HG02973 (cell line): ENCODE measurements around the gene ADIPOR2.
"Not testable (repeated sequence)": the region's sequence is repeated elsewhere in the genome, so short reads cannot be mapped to it uniquely, and the experiment has no call there.

Source experiments
- ATAC-seq: cut with Tn5 transposase; IDR thresholded peaks from one replicate; pipeline ENCODE4 v1.9.1; 2021; ENCODE audit warnings: moderate library complexity; ENCODE audit not compliant: unreplicated experiment

ADIPOR2 gene

DNA sequence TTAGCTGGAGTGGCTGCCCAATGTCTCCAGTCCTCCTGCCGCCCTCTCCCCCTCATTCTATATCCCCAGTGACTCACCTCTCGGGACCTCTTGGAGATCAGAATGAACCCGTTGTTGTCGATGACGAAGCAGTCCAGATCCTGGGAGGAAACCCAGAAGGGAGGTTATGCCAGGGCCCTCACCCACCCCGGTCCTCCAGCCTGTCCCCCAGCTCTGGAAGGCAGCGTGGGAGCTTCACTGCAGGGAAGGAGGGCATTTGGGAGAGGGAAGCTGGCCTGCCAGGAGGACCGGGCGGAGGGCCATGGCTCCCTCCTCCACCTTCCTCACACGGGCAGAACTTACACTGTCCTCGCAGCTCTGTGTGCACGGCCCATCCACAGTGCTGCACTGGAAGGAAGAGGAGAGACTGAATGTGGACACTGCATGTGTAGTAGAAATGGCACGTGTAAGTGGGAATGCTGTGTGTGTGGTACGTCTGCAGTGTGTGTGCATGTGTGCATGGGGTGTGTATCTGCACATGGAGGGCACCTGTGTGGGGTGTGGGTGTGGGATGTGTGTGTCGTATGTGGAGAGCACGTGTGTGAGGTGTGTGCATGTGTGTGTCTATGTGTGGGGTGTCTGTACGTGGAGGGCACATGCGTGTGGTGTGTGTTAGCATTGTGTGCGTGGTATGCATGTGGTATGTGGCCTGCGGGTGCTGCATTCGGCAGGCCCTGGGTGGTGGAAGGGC, 119.5 kb downstream of the ADIPOR2 start:
- ATAC-seq, result no peak

- no peak for ATAC-seq
These were observed 120.0 kb downstream of the ADIPOR2 start for GRCh38 chr12:1810931-1811280.

DNA sequence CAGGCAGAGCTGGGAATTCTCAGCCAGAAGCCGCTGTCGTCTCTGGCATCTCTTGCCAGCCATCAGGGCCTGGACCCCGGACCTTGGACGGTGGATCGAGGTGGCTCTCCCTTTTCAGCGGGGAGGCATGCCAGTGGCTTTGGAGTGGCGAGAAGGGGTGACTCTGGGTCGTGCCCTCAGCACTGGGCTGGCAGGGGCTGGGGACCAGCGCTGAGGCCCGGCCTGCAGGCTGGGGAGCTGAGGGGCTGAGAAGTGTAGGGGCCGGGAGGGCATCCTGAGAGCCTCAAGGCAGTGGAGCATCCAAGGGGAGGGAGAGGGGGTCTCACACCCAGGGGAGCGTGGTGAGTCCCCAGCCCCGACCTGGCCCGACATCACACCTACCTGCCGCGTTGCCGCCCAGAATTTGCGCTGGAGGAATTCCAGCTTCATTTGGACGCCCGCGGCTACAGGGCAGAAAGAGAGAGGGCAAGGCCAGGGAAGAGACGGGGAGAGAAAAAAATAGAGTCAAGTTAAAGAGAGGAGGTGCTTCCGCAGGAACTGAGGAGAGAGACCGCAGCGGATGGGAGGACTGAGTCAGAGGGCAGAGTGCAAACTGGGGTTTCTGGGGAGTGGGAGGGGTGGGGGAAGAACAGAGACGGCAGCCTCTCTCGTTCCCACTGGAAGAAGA, 120.5 kb downstream of the ADIPOR2 start:
- no peak for ATAC-seq

GRCh38 chr12:1811948-1812291, 121.0 kb downstream of the ADIPOR2 start:
- ATAC-seq, result no peak

DNA sequence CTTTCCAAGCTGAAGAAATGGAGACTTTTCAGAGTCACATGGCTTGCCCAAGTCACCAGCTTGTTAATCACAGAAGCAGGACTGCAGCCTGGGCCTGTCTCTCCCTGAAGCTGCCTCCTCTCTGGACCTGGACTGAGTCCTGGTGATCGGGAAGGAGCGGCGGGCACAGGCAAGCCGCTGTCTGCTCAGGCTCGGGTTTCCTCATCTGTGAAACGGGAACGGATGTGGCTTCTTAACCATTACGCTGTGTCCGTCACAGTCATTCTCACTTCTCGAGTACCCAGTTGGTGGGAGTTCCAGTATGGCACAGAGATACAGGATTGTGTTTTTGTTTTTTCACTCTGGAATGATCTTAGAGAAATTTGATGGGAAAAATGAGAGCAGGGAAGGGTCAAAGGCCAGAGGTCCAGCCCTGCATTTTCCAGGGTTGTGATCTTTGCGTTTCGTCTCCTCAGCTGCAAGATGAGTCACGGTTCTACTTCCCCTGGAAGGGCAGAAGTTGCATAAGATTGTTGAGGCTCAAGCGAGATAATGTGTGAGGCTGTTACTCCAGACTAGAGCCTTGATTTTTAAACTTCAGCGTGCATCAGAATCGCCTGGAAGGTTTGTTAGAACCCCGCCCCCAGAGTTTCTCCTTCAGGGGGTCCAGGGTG, 121.9 kb downstream of the ADIPOR2 start:
- ATAC-seq, result no peak

- ATAC-seq, result no peak
These were observed 123.4 kb downstream of the ADIPOR2 start for GRCh38 chr12:1814266-1814665.

- no peak for ATAC-seq
These were observed 124.2 kb downstream of the ADIPOR2 start for GRCh38 chr12:1815108-1815507.

DNA sequence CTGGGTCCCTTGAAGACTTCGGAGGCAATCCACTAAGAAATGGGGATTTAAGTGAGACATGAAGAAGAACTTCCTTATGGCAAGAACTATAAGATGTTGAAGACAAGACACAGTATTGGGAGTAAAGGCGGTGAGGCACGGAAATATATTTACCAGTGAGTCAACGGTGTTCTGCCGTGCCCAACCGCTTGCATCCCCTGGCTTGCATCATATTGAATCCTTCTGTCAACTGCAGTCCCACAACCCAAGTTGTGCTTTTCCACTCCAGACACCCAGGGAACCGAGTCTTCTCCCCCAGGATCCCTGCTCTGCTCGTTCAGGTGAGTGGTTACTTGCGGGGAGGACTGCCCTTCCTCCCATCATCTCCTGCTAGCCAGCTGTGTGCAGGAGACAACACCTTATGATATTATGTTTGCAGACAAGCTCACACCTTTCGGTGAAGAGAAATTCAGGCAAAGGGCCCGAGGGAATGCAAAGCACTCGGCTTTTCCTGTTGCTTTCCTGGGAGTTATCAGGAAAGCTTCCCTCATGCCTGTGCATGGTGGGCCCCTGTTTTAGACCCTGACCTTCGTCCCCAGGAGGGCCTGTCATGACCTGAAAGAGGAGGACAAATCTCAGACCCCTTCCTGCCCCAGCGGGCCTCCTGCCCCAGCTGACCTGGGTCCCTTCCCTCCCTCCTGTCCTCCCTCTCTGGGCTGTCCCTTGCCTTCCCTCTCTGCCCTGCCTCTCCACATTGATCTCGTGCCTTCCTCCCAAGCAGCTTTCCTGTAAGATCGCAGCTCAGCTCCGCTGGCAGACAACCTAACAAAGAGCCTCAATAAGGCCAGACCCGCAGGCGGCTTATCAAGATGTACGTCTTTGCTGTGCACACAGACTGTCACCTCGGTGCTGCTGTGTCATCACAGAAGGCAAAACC, 125.2 kb downstream of the ADIPOR2 start:
- no peak for ATAC-seq

GRCh38 chr12:1816730-1817348, 126.0 kb downstream of the ADIPOR2 start:
- no peak for ATAC-seq

GRCh38 chr12:1817928-1818327, 127.1 kb downstream of the ADIPOR2 start:
- not testable (repeated sequence) for ATAC-seq

DNA sequence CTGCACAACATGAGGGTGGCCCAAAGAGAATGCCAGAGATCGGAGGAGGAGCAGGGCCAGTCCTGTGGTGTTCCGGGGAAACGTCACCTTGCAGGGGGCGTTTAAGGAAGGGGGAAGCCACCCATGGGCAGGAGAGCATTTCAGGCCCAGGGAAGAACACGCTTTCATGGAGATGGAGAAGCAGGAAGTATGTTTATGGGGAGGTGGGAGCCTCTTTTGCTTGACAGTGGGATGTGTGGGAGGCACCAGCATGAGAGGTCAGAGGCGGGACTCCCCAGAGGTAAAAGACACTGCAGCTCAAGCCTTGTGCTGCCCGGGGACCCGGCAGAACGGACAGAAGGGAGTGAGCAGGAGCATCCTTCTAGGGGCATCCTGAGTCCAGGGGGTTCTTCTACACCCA, 128.2 kb downstream of the ADIPOR2 start:
- ATAC-seq, result no peak

DNA sequence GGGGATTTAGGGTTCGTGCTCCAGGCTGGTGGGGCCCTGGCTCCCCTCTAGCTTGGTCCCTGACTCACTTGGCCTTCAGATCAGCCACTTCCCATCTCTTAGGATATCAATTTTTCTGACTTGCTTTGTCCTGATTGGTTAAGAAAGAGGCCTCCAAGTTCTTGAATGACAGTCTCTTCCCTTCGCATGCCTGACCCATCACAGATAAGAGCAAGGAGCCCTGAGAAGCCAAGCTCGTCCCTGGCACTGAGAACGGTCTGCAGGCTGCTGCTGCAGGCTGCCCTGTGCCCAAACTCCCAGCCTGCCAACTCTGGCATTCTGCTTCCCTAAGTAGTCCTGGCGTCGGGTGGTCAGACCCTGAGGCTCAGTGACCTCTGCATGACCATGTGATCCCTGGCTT, 128.7 kb downstream of the ADIPOR2 start:
- no peak for ATAC-seq

DNA sequence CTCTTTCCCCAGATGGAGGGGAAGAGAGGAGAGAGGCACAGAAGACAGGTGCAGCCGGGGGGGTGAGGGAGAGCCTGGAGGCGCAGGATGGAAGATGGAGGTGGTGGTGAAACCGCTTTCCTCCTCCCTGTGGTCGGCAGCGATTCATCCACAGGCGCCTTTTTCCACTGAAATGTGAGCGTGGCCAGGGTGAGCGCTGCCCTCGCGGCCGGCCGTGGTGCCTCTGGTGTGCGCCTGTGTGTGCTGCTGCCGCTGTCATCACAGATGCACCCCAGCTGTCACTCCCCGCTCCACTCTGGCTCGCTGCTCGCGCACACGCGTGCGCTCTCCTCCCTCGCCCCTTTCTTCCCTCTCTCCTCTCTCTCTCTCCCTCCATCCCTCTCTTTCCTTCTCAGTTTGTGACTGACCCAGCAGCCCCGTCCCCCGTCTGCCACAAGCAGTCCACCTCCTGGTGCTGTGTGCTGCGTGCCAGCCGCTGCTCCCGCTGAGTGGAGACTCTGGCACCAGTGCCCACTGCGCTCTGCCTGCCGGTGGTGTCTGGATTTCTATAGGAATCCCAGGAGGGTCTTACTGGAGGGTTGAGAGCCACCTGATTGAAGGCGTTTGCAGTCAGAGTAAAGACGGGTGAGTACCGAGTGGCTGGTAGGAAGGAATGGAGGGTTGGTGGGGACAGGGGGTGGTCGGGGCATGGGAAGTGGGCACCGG, 129.5 kb downstream of the ADIPOR2 start, which contains the start of gene LRTM2:
TSS of gene LRTM2 (plus strand) at position 375 of the 705 bp plus-strand sequence. CDS start 7,584 bp downstream, outside the sequence.
- ATAC-seq, result no peak

- ATAC-seq, result no peak
These were observed 130.0 kb downstream of the ADIPOR2 start for GRCh38 chr12:1820896-1821291.

- no peak for ATAC-seq
These were observed 130.9 kb downstream of the ADIPOR2 start for GRCh38 chr12:1821805-1822204.

- ATAC-seq, result no peak
These were observed 131.8 kb downstream of the ADIPOR2 start for GRCh38 chr12:1822699-1823098.

DNA sequence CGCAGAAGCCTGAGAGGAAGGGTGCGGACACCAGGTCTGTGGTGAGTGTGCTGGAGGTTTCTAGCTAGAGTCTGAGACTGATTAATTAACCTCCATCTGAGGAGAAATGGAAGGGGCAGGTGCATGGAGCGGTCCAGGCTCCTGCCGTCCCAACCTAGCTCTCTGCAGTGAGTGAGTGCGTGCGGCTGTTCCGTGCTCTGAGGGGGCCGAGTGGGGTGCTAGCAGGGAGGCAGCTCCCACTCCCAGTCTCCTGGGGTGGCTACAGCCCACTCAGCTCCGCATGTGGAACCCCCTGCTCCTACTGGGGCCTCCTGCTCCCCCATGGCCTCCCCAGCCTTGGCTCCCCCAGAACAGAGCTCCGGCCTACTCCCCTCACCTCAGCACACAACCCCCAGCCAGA, 132.4 kb downstream of the ADIPOR2 start:
- ATAC-seq, result no peak

GRCh38 chr12:1825382-1826102, 134.7 kb downstream of the ADIPOR2 start:
- no peak for ATAC-seq

GRCh38 chr12:1826401-1826800, 135.5 kb downstream of the ADIPOR2 start:
- no peak for ATAC-seq
